GM18951 (cell line): ENCODE measurements around the gene FLNB.

Experiments used
- POLR2A ChIP-seq: IDR thresholded peaks from 4 replicates; pipeline ENCODE4 v1.6.1; 2011; ENCODE audit warnings: mild to moderate bottlenecking; ENCODE audit not compliant: insufficient read length, insufficient read depth; ENCODE audit errors: extremely low read depth
- in situ Hi-C: fragments of 300-500 bp; cut with MboI; formaldehyde crosslinking; loops from one replicate; pipeline ENCODE4 v1.12.0; 2022; ENCODE audit warnings: low sequenced_read_pairs, mixed read lengths, inconsistent platforms; ENCODE audit not compliant: unreplicated experiment

Gene FLNB

DNA sequence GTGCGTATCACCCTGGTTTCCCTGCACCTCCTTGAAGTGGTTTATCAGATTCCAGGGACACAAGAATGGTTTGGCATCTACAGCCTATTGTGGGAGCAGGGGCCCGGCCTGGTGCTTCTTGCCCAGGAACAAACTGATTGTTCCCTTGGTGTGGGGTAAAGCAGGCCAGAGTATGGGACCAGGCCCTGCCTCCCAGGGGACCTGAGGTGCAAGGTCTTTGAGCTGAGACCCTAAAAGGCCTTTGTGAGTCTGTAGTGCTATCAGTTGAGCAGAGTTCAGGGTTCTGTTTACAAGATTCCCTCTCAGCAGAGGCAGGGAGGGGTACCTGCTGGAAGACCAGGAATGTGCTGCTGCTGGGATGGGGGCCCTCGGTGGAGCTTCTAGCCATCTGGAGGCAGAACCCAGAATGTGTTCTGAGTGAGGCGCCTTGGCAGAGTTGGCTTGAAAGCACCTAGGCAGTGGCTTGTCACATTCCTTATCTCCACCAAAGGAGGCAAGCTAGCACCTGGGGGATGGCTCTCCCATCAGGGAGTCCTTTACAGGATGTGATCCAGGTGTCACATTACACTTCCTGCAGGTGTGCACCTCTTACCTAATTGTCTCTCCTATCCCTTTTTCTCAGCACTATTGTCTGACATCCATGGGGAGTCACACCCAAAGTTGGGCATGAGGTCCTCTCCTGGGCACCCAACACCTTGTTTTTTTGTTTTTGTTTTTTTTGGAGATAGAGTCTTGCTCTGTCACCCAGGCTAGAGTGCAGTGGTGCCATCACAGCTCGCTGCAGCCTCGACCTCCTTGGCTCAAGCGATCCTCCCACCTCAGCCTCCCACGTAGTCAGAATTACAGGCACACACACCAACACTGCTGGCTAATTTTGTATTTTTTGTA lies 13.1 kb downstream of the FLNB start:
- no peak for TF ChIP-seq POLR2A
- in situ Hi-C loops, result no loop called here

DNA sequence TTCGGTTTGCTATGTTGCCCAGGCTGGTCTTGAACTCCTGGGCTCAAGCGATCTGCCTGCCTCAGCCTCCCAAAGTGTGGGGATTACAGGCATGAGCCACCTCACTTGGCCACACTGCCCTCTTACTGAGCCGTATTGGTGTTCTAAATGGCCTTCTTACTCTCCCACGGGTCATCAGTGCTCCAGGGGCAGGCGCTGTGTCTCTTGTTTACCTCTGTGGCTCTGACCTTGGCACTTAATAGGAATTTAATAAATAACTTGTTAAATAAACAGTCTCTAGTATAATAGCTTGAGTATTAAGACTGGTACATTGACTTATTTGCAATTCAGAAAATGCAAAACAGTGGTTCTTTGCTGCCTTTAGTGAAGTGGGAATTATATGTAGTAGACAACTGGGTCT lies 13.7 kb downstream of the FLNB start:
- no peak for TF ChIP-seq POLR2A
- in situ Hi-C loops, result no loop called here

DNA sequence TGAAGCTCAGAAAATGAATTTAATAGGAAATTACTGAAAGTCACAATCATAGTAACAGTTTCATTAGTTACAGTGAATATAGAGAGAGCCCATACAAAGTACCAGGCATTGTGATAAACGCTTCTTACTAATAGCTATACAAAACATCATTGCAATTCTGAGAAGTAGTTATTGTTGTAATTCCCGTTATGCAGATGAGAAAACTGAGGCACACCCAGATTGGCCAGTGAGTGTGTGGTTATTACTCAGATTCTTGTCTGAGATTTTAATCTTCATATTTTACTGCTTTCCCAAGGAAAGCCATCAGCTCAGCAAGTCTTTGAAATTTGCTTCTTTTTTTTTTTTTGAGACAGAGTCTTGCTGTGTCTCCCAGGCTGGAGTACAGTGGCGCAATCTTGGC lies 14.3 kb downstream of the FLNB start:
- in situ Hi-C loops, result no loop called here
- TF ChIP-seq POLR2A, result no peak

DNA sequence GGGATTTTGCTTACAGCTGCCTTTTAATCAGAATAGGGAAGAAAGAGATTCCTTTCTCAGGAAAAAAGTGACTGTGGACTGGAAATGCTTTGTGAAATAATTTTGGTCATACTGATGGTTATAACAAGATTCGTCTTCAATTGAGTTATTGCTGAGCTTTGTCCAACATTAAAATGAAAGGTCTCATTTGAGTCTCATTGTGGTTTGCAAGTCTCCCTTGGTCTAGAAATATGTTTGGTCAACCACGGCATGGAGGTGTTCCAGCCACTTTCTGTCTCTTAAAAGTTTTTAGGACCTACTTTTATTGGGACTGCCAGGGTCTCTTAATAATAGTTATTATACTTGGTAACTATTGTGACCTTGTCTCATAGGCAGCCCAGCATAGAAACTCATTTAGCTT lies 15.3 kb downstream of the FLNB start:
- in situ Hi-C loops, result no loop called here

DNA sequence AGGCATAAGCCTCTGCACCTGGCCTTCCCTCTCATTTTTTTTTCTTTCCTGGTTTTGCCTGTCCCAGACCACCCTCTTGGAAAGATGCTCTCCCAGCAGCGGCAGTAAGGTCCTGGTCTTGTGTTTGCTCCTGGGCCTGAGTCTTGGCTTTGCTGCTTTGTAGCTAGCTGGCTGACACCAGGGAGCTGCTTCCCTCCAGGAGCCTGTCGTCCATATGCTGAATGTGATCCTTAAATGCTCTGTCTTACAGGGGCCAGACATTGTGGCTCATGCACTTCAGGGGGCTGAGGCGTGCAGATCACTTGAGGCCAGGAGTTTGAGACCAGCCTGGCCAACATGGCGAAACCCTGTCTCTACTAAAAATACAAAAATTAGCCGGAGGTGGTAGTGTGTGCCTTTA lies 17.2 kb downstream of the FLNB start:
- TF ChIP-seq POLR2A, result no peak
- in situ Hi-C loops, result no loop called here

More for the DNA sequence above, 15.3 kb downstream of the FLNB start:
- no peak for TF ChIP-seq POLR2A

DNA sequence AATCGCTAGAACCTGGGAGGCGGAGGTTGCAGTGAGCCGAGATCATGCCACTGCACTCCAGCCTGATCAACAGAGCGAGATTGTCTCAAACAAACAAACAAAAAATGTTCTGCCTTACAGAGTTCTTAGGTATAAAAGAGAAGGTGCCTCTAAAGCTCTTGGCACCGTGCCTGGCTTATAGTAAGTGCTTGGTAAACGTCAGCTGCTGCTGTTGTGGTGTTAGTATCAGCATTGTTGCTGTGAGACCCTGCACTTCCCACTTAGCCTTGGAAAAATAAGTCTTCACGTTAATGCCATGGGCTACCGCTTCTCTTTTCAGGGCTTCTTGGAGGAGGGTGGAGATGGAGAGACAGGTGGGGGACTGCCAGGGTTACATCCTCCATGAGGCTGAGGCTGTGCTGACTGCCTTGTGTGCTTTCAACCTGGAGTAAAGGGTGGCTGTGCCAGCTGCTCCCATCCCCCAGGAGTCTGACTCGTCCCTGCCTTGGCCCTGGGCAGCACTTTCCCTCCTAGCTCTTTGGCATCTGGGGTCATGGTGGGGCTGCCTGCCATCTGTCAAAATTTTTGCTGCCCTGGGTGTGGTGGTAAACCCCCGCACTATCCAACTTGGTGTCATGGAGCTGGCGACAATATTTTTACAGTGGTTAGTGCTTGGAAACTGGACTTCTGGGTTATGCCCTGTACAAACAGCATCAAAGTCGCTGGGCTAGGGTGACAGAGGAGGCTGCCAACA lies 17.8 kb downstream of the FLNB start:
- in situ Hi-C loops, result no loop called here
- TF ChIP-seq POLR2A, result no peak

DNA sequence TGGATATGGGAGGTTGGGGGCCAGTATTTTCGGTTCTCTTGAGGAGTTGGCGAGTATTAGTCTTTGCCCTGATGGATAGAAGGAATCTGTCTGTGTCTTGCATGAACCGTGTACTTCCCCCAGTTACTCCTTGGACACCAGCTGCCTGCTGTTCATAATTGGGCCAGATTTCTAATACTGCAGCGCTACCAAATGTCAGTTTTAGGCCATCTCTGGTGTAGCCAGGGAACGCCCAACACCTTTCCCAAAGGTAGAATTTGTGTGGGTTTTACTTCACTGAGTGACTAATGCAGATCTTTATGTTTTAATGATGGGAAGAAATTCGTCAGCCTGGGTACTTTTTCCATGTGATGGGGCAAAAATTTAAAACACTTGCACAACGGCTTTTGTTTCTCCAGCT lies 18.4 kb downstream of the FLNB start:
- in situ Hi-C loops, result no loop called here

DNA sequence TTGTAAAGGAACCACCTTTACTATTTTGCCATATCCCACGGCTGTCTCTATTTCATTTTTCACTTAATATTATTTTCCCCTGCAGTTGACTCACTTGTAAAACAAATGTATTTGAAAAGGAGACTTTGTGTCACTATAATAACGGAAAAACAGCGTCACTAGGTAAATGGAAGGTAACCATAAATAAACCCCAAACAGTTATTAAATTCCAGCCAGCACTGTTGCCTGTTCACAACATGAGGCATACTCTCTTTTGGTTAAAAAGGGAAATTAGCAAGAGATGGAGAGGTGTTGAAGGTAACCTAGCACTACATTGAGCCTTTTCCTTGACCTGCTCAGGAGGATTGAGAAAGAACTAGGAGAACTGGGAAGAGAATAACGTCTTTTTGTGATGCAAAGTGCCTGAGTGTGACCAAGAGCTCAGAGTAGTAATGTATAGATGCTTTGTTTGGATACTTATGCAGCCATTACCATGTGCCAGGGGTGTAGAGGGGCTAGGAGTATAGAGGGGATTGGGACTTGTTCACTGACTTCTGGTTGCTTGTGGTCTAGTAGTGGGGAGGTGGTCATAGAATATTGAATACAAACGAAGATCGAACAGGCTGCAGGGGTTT lies 19.6 kb downstream of the FLNB start:
- in situ Hi-C loops, result no loop called here
- no peak for TF ChIP-seq POLR2A

More for the DNA sequence above, 18.4 kb downstream of the FLNB start:
- TF ChIP-seq POLR2A, result no peak

DNA sequence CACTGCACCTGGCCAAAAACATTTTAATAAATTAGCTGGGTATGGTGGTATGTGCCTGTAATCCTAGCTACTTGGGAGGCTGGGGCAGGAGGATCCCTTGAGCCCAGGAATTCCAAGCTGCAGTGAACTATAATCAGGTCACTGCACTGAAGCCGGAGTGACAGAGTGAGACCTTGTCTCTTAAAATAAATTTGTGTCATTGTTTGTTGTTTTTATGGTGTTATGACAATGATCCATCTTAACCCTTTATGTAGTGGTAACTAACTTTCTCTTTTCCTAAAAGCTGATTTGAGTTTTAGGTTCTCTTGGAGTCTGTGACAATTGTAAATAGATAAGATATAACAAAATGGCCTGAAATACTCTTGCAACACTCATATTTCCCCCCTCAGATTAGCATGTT lies 20.7 kb downstream of the FLNB start:
- no peak for TF ChIP-seq POLR2A
- in situ Hi-C loops, result no loop called here

DNA sequence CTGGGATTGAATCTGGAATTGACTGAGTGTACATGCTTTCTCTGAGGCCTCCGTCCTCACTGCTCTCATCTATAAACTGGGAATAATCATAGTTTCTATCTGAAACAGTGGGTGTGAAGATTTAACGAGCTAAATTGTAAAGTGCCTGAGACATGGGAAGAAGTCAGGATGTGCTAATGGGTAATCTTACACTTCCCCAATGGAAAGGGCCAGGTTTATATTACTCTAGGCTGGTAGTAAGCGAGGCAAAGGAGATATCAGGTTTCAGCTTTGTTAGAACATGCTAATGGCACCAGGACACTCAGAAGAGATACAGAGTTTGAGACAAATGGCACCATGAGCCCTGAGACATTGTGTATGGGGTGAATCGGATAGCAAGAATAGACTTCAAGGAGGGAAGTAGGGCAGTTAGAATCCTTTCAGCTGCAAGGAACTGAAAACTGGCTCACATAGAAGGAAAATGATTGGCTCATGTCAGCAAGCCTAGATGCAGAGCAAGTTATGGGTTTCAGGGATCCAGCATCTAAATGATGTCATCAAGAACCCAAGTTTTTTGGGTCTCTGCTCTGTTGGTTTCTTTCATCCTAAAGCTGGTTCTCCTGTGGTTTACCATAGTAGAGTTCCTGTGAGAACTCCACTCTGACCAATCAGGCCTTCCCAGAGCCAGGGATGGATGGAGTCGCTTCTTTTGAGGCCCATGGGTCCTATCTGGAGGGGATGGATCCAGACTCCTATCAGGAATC lies 21.8 kb downstream of the FLNB start:
- no peak for TF ChIP-seq POLR2A
- in situ Hi-C loops, result no loop called here

DNA sequence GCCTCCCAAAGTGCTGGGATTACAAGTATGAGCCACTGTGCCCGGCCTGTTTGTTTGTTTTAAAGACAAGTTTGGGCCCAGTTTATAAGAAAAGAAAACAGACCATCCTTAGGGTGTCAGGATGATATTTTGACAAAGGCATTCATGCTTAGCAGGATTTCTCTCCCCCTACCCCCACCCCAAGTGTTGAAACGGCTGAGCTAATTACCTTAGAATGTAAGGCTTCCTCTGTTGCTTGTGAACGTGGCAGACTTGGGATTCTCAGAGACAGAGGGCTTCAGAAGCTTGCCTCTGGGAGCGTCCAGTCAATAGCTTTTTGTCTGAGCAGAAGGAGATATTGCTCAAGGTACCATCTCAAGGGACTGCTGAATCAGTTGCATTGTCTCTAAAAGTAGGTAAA lies 24.0 kb downstream of the FLNB start:
- TF ChIP-seq POLR2A, result no peak
- in situ Hi-C loops, result no loop called here

DNA sequence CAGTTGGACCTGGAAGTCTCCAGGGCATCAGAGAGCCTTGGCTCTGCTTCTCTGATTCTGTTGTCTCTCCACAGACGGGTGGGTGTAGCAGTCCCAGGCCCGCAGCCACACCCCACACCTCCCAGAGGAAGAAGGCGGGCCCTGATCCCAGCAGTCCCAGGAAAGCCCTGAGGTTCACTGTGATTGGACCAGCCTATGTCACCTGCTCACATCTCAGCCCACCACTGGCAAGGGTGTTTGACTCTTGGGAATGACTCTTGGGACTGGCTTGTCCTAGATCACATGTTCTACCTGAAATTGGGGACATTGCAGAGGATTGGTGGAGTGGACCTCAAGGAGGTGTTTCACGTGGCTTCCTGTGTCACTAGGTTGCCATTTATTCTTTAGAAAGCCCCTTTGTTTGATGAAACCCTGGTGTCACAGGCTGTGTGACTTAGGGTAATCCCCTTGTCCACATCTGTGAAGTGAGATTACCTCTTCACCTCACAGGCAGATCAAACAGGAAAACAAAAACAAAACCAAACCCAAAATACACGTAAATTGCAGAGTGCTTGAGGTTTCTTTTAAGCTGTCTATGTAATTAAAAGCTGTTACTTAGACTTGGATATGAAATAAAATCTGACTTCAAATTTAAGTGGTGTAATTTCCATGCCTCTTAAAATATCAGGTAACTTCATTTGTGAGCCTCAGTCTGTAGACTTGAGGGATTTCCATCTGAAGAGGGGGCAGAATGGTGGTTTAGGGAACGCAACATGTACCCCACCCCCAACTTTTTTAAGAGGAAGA lies 26.7 kb downstream of the FLNB start:
- in situ Hi-C loops, result no loop called here
- TF ChIP-seq POLR2A, result no peak
